Left lung (tissue), 10 donors: ENCODE data around the gene SCGN. TPM values are rescaled to one million over a fixed set of nuclear protein-coding genes. Genes with fewer than 3 reads are reported as not detected.

Experiments used
- ATAC-seq: fragments of 200-7000 bp; cut with Tn5 transposase; one replicate; pipeline ENCODE4 v1.9.1; 2020; ENCODE audit warnings: moderate library complexity
- DNase-seq, 4 donors: peaks; one replicate each; pipeline ENCODE4 v3.0.0-alpha.2; 2013 to 2020
- H3K27ac ChIP-seq, 2 donors: fragments of 200-600 bp; sonication (generic) in 1 of 2; one replicate each; pipeline versions ENCODE4 v1.5.0 to v1.8.0; 2020 to 2021
- H3K27me3 ChIP-seq, 2 donors: fragments of 200-600 bp; sonication (generic) in 1 of 2; one replicate each; pipeline versions ENCODE4 v1.5.0 to v1.8.0; 2020 to 2021
- H3K36me3 ChIP-seq, 2 donors: fragments of 200-600 bp; sonication (generic) in 1 of 2; one replicate each; pipeline versions ENCODE4 v1.5.0 to v1.8.0; 2020 to 2021
- H3K4me1 ChIP-seq, 2 donors: fragments of 200-600 bp; one replicate each; pipeline ENCODE4 v1.8.0; 2021
- H3K4me3 ChIP-seq, 2 donors: fragments of 200-600 bp; sonication (generic) in 1 of 2; one replicate each; pipeline versions ENCODE4 v1.5.0 to v1.8.0; 2020 to 2021; ENCODE audit warnings: mild to moderate bottlenecking in 1 of 2
- H3K9me3 ChIP-seq, 2 donors: fragments of 200-600 bp; sonication (generic) in 1 of 2; one replicate each; pipeline versions ENCODE4 v1.5.0 to v1.8.0; 2020 to 2021
- intact Hi-C, 2 donors: fragments of 100-400 bp; cut with DNase I; formaldehyde crosslinking; loops; one replicate each; pipeline versions ENCODE4 v1.11.2 to v1.14.2; 2022
- polyA plus RNA-seq, 6 donors: library from polyadenylated mRNA; unstranded; fragments of 120-200 nt; gene quantifications; one replicate each; pipeline ENCODE4 v1.2.1, GENCODE V29; 2013; ENCODE audit not compliant: insufficient read length in 6 of 6
- total RNA-seq, 2 donors: library from RNA; stranded (reverse); fragmentation: NEBNext Ultra II Directional; extraction: Animal tissue kit (Norgen Biotek cat#: 25700); gene quantifications; one replicate each; pipeline ENCODE4 v1.2.1, GENCODE V29; 2021
- TF ChIP-seq, protein P1 (sequence below), 2 donors: fragments of 200-600 bp; sonication (generic) in 1 of 2; IDR thresholded peaks; one replicate each; pipeline versions ENCODE4 v1.5.0 to v1.8.0; 2021; ENCODE audit warnings: antibody characterized with exemption in 2 of 2
- donor health status: DM: no; HTN: yes; CAD: no.
- donor health status: DM: no; HTN: no; CAD: no.

The SCGN gene
- total and polyA plus RNA-seq, 8 donors = 1.4 to 3.0 (median 1.7) TPM; not detected in 2

DNA sequence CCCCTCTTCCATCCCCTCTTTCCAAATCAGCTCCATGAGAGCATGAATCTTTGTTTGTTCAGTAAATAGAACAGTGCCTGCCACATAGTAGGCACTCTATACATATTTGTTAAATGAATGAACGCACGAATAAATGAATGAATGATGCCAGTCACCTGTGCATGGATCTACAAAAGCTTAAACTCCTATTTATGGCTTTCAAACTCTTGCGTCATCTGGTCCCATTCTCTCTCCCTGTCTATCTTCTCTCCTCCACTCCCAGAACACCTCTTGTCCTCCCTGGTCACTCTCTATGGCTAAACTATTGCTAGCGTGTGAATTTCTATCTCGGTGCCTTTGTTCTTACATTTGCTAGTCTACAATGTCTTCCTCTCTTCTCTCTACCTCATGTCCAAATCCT is 24.8 kb downstream of the SCGN start:
- no peaks in the 10 kb centered on the region for H3K36me3 ChIP-seq
- H3K27ac ChIP-seq = no peak overlapping the region
- H3K9me3 ChIP-seq = no peaks in the 10 kb centered on the region
- intact Hi-C loops = no loop called here
- no peak for ATAC-seq
- H3K4me1 ChIP-seq = no peaks in the 10 kb centered on the region
- peaks cover 0 to 6% of the 10 kb centered on the region in 2 donors for H3K27me3 ChIP-seq
- DNase-seq = no peak
- H3K4me3 ChIP-seq = no peak overlapping the region
- TF ChIP-seq, protein P1, sequence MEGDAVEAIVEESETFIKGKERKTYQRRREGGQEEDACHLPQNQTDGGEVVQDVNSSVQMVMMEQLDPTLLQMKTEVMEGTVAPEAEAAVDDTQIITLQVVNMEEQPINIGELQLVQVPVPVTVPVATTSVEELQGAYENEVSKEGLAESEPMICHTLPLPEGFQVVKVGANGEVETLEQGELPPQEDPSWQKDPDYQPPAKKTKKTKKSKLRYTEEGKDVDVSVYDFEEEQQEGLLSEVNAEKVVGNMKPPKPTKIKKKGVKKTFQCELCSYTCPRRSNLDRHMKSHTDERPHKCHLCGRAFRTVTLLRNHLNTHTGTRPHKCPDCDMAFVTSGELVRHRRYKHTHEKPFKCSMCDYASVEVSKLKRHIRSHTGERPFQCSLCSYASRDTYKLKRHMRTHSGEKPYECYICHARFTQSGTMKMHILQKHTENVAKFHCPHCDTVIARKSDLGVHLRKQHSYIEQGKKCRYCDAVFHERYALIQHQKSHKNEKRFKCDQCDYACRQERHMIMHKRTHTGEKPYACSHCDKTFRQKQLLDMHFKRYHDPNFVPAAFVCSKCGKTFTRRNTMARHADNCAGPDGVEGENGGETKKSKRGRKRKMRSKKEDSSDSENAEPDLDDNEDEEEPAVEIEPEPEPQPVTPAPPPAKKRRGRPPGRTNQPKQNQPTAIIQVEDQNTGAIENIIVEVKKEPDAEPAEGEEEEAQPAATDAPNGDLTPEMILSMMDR (IDR thresholded peaks at IDR 0.05) = no peak

DNA sequence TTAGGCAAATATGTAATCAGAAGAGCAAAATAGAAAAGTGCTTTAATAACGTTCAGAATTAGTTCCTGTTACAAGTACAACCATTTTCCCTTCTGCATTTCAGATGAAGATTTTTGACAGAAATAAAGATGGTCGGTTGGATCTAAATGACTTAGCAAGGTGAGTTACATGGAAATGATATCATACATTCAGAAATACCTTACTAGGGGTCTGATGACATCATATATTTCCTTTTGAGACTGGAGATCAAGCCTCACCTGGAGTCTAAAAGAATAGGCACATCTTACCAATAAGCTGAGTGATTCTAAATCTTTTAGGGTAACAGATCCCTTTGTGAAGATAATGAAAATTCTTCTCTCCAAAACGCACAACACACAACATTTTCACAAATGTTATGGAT is 29.8 kb downstream of the SCGN start:
- Histone ChIP-seq H3K4me1 (peaks cover 0 to 4% of the 10 kb centered on the region in 2 donors), H3K4me3 (no peak overlapping the region), H3K9me3 (no peaks in the 10 kb centered on the region), H3K36me3 (no peaks in the 10 kb centered on the region), H3K27me3 (peaks cover 0 to 6% of the 10 kb centered on the region in 2 donors), H3K27ac (no peak overlapping the region)
- no peak for ATAC-seq
- intact Hi-C loops = no loop called here
- DNase-seq = no peak
- TF ChIP-seq, protein P1 (IDR thresholded peaks at IDR 0.05) = no peak

DNA sequence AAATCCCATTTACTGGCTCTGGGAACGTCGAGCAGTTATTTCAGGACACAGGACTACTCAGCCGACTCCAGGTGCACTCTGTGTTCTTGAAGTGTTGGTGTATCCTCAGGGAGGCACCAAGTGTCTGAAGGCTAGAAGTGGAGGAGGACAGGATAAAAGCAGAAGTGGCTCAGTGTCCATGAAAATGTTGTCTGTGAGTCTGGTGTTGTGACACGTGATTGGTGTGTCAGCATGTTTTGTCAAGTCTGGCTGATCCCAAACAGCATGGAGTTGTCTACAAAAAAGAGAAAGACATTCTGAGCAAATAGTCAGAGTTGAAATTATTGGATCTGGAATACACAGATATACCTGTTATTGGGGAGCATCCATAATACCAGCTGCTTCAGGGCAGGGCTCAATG is 30.3 kb downstream of the SCGN start:
- intact Hi-C loops = no loop called here
- no peak overlapping the region for H3K4me3 ChIP-seq
- H3K36me3 ChIP-seq = no peaks in the 10 kb centered on the region
- TF ChIP-seq, protein P1 (IDR thresholded peaks at IDR 0.05) = no peak
- H3K4me1 ChIP-seq = peaks cover 0 to 4% of the 10 kb centered on the region in 2 donors
- peaks cover 0 to 6% of the 10 kb centered on the region in 2 donors for H3K27me3 ChIP-seq
- no peak overlapping the region for H3K27ac ChIP-seq
- ATAC-seq (no peak), DNase-seq (no peak)
- H3K9me3 ChIP-seq = no peaks in the 10 kb centered on the region

DNA sequence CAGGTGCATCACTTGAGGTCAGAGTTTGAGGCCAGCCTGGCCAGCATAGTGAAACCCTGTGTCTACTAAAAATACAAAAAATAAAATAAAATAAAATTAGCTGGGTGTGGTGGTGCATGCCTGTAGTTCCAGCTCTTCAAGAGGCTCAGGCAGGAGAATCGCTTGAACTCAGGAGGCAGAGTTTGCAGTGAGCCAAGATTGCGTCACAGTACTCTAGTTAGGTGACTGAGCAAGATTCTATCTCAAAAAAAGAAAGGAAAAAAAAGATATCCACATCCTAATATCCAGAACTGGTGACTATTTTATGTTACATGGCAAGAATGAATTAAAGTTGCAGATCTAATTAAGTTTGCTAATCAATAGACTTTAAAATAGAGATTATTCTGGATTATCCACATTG is 32.5 kb downstream of the SCGN start:
- DNase-seq (peak in 1 of 4 donors; percentile 36), ATAC-seq (peak; percentile 83)
- TF ChIP-seq, protein P1 (IDR thresholded peaks at IDR 0.05) = no peak
- Histone ChIP-seq H3K4me1 (peaks cover 0 to 4% of the 10 kb centered on the region in 2 donors), H3K4me3 (no peak overlapping the region), H3K27ac (no peak overlapping the region), H3K9me3 (no peaks in the 10 kb centered on the region), H3K27me3 (peaks cover 0 to 6% of the 10 kb centered on the region in 2 donors), H3K36me3 (no peaks in the 10 kb centered on the region)
- intact Hi-C loops = no loop called here

DNA sequence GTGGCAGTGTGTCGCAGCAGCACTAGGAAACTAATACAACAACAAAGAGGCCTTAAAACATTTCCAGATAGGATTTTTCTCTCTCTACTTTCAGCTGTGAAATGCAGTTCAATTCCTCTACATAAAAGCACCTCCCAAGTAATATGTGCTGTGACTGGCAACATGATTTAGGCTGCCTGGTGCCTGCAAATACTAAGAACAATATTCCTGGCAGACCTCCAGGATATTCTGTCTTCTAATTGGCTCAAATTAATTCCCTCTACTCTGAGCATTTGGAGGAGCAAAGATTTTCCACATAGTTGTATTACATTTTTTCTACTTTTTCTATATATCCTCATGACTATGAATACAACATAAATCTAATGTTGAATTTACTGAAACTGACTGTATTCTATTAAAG is 33.2 kb downstream of the SCGN start:
- H3K9me3 ChIP-seq = no peaks in the 10 kb centered on the region
- no peak overlapping the region for H3K27ac ChIP-seq
- H3K4me1 ChIP-seq = peaks cover 0 to 4% of the 10 kb centered on the region in 2 donors
- no peak for ATAC-seq
- no peak overlapping the region for H3K4me3 ChIP-seq
- TF ChIP-seq, protein P1 (IDR thresholded peaks at IDR 0.05) = no peak
- intact Hi-C loops = no loop called here
- H3K36me3 ChIP-seq = no peaks in the 10 kb centered on the region
- no peak for DNase-seq
- peaks cover 0 to 6% of the 10 kb centered on the region in 2 donors for H3K27me3 ChIP-seq
